Gastrocnemius medialis (tissue), 4 donors: ENCODE measurements around the gene BCAN. TPM values are rescaled to one million over a fixed set of nuclear protein-coding genes. Genes with fewer than 3 reads are reported as not detected.

ENCODE experiments used
- ATAC-seq, 2 donors: fragments of 150-250 bp; one replicate each; pipeline ENCODE4 v1.9.1; 2016
- DNase-seq, 2 donors: peaks; one replicate each; pipeline ENCODE4 v3.0.0-alpha.2; 2019
- H3K27ac ChIP-seq, 4 donors: fragments of 200-600 bp; sonication (generic); 1 replicate in 1 of 4; 2 replicates in 3 of 4; pipeline ENCODE4 v1.5.1; 2016 to 2018; ENCODE audit warnings: mild to moderate bottlenecking in 2 of 4, moderate library complexity in 1 of 4
- H3K27me3 ChIP-seq, 3 donors: fragments of 200-600 bp; sonication (generic) in 2 of 3; 1 replicate in 1 of 3; 2 replicates in 2 of 3; pipeline versions ENCODE4 v1.5.1 to v1.6.0; 2016 to 2019; ENCODE audit warnings: mild to moderate bottlenecking in 1 of 3, moderate library complexity in 1 of 3
- H3K36me3 ChIP-seq, 2 donors: fragments of 200-600 bp; sonication (generic) in 1 of 2; one replicate each; pipeline ENCODE4 v1.5.1; 2017 to 2018
- H3K4me1 ChIP-seq, 2 donors: fragments of 200-600 bp; sonication (generic) in 1 of 2; one replicate each; pipeline ENCODE4 v1.5.1; 2016 to 2017; ENCODE audit warnings: mild to moderate bottlenecking in 2 of 2
- H3K4me3 ChIP-seq, 4 donors: fragments of 200-600 bp; sonication (generic) in 3 of 4; 1 replicate in 1 of 4; 2 replicates in 3 of 4; pipeline ENCODE4 v1.5.1; 2016 to 2019; ENCODE audit warnings: mild to moderate bottlenecking in 2 of 4
- H3K9me3 ChIP-seq, 3 donors: fragments of 200-600 bp; sonication (generic) in 2 of 3; 1 replicate in 1 of 3; 2 replicates in 2 of 3; pipeline ENCODE4 v1.5.1; 2016 to 2019
- CTCF ChIP-seq, 5 experiments: fragments of 450-650 bp in 3 of 5; fragments of 200-600 bp in 2 of 5; sonication (generic) in 2 of 5; IDR thresholded peaks in 4 of 5; conservative IDR thresholded peaks in 1 of 5; 1 replicate in 4 of 5; 2 replicates in 1 of 5; pipeline ENCODE4 v1.5.1; 2016 to 2019; ENCODE audit warnings: antibody characterized with exemption in 5 of 5, mild to moderate bottlenecking in 3 of 5, moderate library complexity in 3 of 5
- POLR2A ChIP-seq, 2 donors: fragments of 450-650 bp; IDR thresholded peaks; one replicate each; pipeline ENCODE4 v1.6.1; 2017; ENCODE audit warnings: antibody characterized with exemption in 2 of 2, mild to moderate bottlenecking in 2 of 2, moderate library complexity in 2 of 2
- in situ Hi-C, 4 donors: fragments of 200-750 bp; cut with MboI; loops; one replicate each; pipeline versions ENCODE4 v1.15.0 to v1.8.0; 2017; ENCODE audit warnings: low sequenced_read_pairs in 4 of 4
- intact Hi-C: fragments of 100-400 bp; cut with DNase I; formaldehyde crosslinking; loops from one replicate; pipeline ENCODE4 v1.15.1; 2023; ENCODE audit warnings: low total_unique reads
- total RNA-seq, 4 donors: library from RNA; depleted of rRNA; stranded (reverse); fragments of >200 nt; gene quantifications; one replicate each; pipeline versions ENCODE4 v1.1.0 to v1.2.3, GENCODE V29; 2016

BCAN gene
- under 1 TPM in 2 of 4 donors, not detected in 2; 0.26 to 0.29 TPM for total RNA-seq

DNA sequence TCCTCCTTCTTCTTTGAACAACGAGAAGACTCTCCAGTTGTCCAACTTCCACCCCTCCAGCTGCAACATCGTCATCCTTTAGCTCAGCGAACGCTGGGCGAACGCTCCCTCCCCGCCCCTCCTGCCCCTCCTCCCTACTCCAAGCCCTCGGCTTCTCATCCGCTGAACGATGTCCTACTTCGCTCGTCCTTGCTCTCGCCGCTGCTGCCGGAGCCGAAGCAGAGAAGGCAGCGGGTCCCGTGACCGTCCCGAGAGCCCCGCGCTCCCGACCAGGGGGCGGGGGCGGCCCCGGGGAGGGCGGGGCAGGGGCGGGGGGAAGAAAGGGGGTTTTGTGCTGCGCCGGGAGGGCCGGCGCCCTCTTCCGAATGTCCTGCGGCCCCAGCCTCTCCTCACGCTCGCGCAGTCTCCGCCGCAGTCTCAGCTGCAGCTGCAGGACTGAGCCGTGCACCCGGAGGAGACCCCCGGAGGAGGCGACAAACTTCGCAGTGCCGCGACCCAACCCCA lies at the start of gene BCAN:
TSS of gene BCAN (plus strand) at position 357 of the 504 bp plus-strand sequence. CDS start 3,938 bp downstream, outside the sequence.
- in situ Hi-C loops (no loop called here), intact Hi-C loops (no loop called here)
- Histone ChIP-seq H3K36me3 (no peaks in the 10 kb centered on the region), H3K4me3 (peak within 1 kb of the TSS; percentile 45 to 54 (median 48)), H3K4me1 (peaks cover 14 to 31% of the 10 kb centered on the region in 2 donors), H3K9me3 (no peaks in the 10 kb centered on the region), H3K27ac (no peak within 1 kb of the TSS), H3K27me3 (peaks cover 28 to 35% (median 29%) of the 10 kb centered on the region in 3 donors)
- TF ChIP-seq POLR2A (IDR thresholded peaks at IDR 0.05) (no peak), CTCF (IDR thresholded peaks at IDR 0.05 in 4 of 5, conservative IDR thresholded peaks at IDR 0.05 in 1 of 5) (no peak)
- no peak for ATAC-seq
- DNase-seq, result no peak

GRCh38 chr1:156592158-156592909 lies 49.6 kb upstream of the BCAN start:
- no peak for TF ChIP-seq POLR2A (IDR thresholded peaks at IDR 0.05)
- no peak for TF ChIP-seq CTCF (IDR thresholded peaks at IDR 0.05 in 4 of 5, conservative IDR thresholded peaks at IDR 0.05 in 1 of 5)
- Histone ChIP-seq H3K9me3 (no peaks in the 10 kb centered on the region), H3K4me1 (peaks cover 5 to 6% of the 10 kb centered on the region in 2 donors), H3K27me3 (no peaks in the 10 kb centered on the region), H3K4me3 (peak overlapping the region; percentile 70 to 97 (median 78)), H3K36me3 (peaks cover 0 to 35% of the 10 kb centered on the region in 2 donors), H3K27ac (peak overlapping the region; percentile 83 to 91 (median 86))
- intact Hi-C loops, result no loop called here
- in situ Hi-C loops, result no loop called here
- DNase-seq, result no peak
- ATAC-seq, result no peak

DNA sequence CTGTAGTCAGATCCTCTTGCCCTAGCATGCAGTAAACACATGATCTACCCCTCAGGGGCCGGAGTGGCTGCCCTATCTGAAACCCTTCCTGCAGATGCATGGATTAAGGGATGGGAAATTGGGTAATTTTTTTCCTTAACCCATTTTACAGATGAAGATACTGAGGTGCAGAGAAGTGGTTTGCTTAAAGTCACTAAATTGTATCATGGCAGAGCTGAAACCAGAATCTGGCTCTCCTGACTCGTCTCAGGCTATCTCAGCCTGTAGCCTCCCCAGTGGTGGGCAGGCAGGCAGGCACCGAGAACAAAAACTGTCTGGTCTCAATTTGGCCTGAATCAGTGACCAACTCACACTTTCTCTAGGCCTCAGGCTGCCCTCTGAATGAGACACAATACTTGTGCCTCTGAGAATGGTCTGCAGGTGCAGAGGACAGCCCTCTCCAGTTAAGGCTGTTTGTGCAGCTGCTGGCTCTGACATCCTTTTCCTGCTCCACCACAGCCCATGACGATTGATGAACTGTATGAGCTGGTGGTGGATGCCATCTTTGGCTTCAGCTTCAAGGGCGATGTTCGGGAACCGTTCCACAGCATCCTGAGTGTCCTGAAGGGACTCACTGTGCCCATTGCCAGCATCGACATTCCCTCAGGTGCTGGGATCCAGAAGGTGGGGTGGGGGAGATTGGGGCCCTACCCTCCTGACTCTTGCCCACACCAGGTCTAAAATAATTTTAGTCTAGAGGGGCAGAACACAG lies 48.8 kb upstream of the BCAN start:
- Histone ChIP-seq H3K27ac (no peak overlapping the region), H3K4me3 (no peak overlapping the region)
- ATAC-seq, result no peak

GRCh38 chr1:156593661-156593989 lies 48.3 kb upstream of the BCAN start:
- DNase-seq (no peak), ATAC-seq (no peak)
- no peaks in the 10 kb centered on the region for H3K27me3 ChIP-seq
- no peak for TF ChIP-seq CTCF (IDR thresholded peaks at IDR 0.05 in 4 of 5, conservative IDR thresholded peaks at IDR 0.05 in 1 of 5)
- no peak for TF ChIP-seq POLR2A (IDR thresholded peaks at IDR 0.05)
- in situ Hi-C loops, result no loop called here
- no peaks in the 10 kb centered on the region for H3K9me3 ChIP-seq
- intact Hi-C loops, result no loop called here
- H3K4me1 ChIP-seq, result peaks cover 5 to 6% of the 10 kb centered on the region in 2 donors
- no peak overlapping the region for H3K27ac ChIP-seq
- H3K36me3 ChIP-seq, result peaks cover 0 to 48% of the 10 kb centered on the region in 2 donors
- H3K4me3 ChIP-seq, result no peak overlapping the region

More for the DNA sequence above, 48.8 kb upstream of the BCAN start:
- Histone ChIP-seq H3K27me3 (no peaks in the 10 kb centered on the region), H3K4me1 (peaks cover 5 to 6% of the 10 kb centered on the region in 2 donors), H3K9me3 (no peaks in the 10 kb centered on the region), H3K36me3 (peaks cover 0 to 43% of the 10 kb centered on the region in 2 donors)
- intact Hi-C loops, result no loop called here
- DNase-seq, result no peak
- in situ Hi-C loops, result no loop called here
- no peak for TF ChIP-seq POLR2A (IDR thresholded peaks at IDR 0.05)
- TF ChIP-seq CTCF (IDR thresholded peaks at IDR 0.05 in 4 of 5, conservative IDR thresholded peaks at IDR 0.05 in 1 of 5), result no peak
